Activated naive CD8-positive, alpha-beta T cell treated with anti-CD3 and anti-CD28 coated beads for 36 hours (primary cell): ENCODE results near the gene USF2. TPM values are rescaled to one million over a fixed set of nuclear protein-coding genes. Genes with fewer than 3 reads are reported as not detected.

ENCODE experiments used
- DNase-seq: peaks from one replicate; pipeline ENCODE4 v3.0.0; 2021
- H3K27ac Mint-ChIP-seq: one replicate; pipeline ENCODE4 v1.8.0; 2022; ENCODE audit warnings: mild to moderate bottlenecking, moderate library complexity, mixed read lengths
- H3K27me3 Mint-ChIP-seq: one replicate; pipeline ENCODE4 v1.8.0; 2022; ENCODE audit warnings: mild to moderate bottlenecking, mixed read lengths
- H3K36me3 Mint-ChIP-seq: one replicate; pipeline ENCODE4 v1.8.0; 2021; ENCODE audit warnings: mild to moderate bottlenecking, mixed read lengths
- H3K4me1 Mint-ChIP-seq: one replicate; pipeline ENCODE4 v1.8.0; 2021; ENCODE audit warnings: mixed read lengths
- H3K4me3 Mint-ChIP-seq: one replicate; pipeline ENCODE4 v1.8.0; 2022; ENCODE audit warnings: mild to moderate bottlenecking, moderate library complexity, mixed read lengths
- H3K9me3 Mint-ChIP-seq: one replicate; pipeline ENCODE4 v1.8.0; 2022; ENCODE audit warnings: mixed read lengths
- total RNA-seq, 2 experiments: library from RNA; stranded (reverse); gene quantifications; one replicate each; pipeline ENCODE4 v1.2.3, GENCODE V29; 2021

The USF2 gene
- total RNA-seq, 2 experiments from 2014 or later, result 105 to 109 TPM

- Mint-ChIP-seq H3K27me3 (peaks cover 15% of the 10 kb centered on the region), H3K4me3 (no peak overlapping the region), H3K27ac (peak overlapping the region; percentile 50), H3K36me3 (no peaks in the 10 kb centered on the region), H3K9me3 (peaks cover 2% of the 10 kb centered on the region), H3K4me1 (peaks cover 8% of the 10 kb centered on the region)
- no peak for DNase-seq
Measured at GRCh38 chr19:35318679-35319448, 50.1 kb downstream of the USF2 start.

GRCh38 chr19:35320065-35320713 is 51.4 kb downstream of the USF2 start:
- peak overlapping the region; percentile 45 for H3K27ac Mint-ChIP-seq
- H3K27me3 Mint-ChIP-seq, result peaks cover 8% of the 10 kb centered on the region
- peaks cover 8% of the 10 kb centered on the region for H3K4me1 Mint-ChIP-seq
- no peak for DNase-seq
- H3K36me3 Mint-ChIP-seq, result no peaks in the 10 kb centered on the region
- H3K4me3 Mint-ChIP-seq, result no peak overlapping the region
- H3K9me3 Mint-ChIP-seq, result peaks cover 2% of the 10 kb centered on the region

GRCh38 chr19:35321291-35321690 is 52.5 kb downstream of the USF2 start:
- Mint-ChIP-seq H3K27me3 (peaks cover 8% of the 10 kb centered on the region), H3K4me3 (no peak overlapping the region), H3K36me3 (no peaks in the 10 kb centered on the region), H3K9me3 (peaks cover 2% of the 10 kb centered on the region), H3K4me1 (peaks cover 8% of the 10 kb centered on the region), H3K27ac (no peak overlapping the region)
- no peak for DNase-seq

GRCh38 chr19:35322014-35322413 is 53.3 kb downstream of the USF2 start:
- Mint-ChIP-seq H3K27ac (no peak overlapping the region), H3K27me3 (peaks cover 8% of the 10 kb centered on the region), H3K9me3 (peaks cover 2% of the 10 kb centered on the region), H3K4me3 (no peak overlapping the region), H3K36me3 (no peaks in the 10 kb centered on the region), H3K4me1 (peaks cover 8% of the 10 kb centered on the region)
- no peak for DNase-seq

- H3K4me3 Mint-ChIP-seq, result no peak overlapping the region
- peaks cover 9% of the 10 kb centered on the region for H3K27me3 Mint-ChIP-seq
- peaks cover 10% of the 10 kb centered on the region for H3K4me1 Mint-ChIP-seq
- no peak for DNase-seq
- H3K36me3 Mint-ChIP-seq, result no peaks in the 10 kb centered on the region
- no peak overlapping the region for H3K27ac Mint-ChIP-seq
- H3K9me3 Mint-ChIP-seq, result no peaks in the 10 kb centered on the region
Measured at GRCh38 chr19:35327642-35328041, 58.9 kb downstream of the USF2 start.

GRCh38 chr19:35328851-35329285 is 60.1 kb downstream of the USF2 start, which contains the start of gene CD22:
Gene CD22, plus strand, starts transcription at chr19:35329187. Its CDS starts 2,854 bp downstream, at chr19:35332041.
- no peaks in the 10 kb centered on the region for H3K9me3 Mint-ChIP-seq
- peak within 1 kb of the TSS; percentile 36 for H3K27ac Mint-ChIP-seq
- no peaks in the 10 kb centered on the region for H3K36me3 Mint-ChIP-seq
- peaks cover 17% of the 10 kb centered on the region for H3K4me1 Mint-ChIP-seq
- no peak for DNase-seq
- H3K27me3 Mint-ChIP-seq, result peaks cover 9% of the 10 kb centered on the region
- H3K4me3 Mint-ChIP-seq, result peak within 1 kb of the TSS; percentile 30

GRCh38 chr19:35329323-35329722 is 60.6 kb downstream of the USF2 start:
- Mint-ChIP-seq H3K9me3 (no peaks in the 10 kb centered on the region), H3K36me3 (no peaks in the 10 kb centered on the region), H3K27ac (no peak overlapping the region), H3K4me1 (peaks cover 17% of the 10 kb centered on the region), H3K27me3 (peaks cover 9% of the 10 kb centered on the region), H3K4me3 (peak overlapping the region; percentile 30)
- DNase-seq, result no peak

Other genes starting within 250 kb of the USF2 start
- under 1 TPM; 0.45 to 0.98 TPM for gene SCN1B, start 238.5 kb upstream of the USF2 start, total RNA-seq
- under 1 TPM in 1 of 2 experiments, not detected in 1; 0.31 TPM for gene HPN, start 227.2 kb upstream of the USF2 start, total RNA-seq
- gene FXYD3, start 153.1 kb upstream of the USF2 start, total RNA-seq, result not detected
- not detected for gene LGI4, start 133.9 kb upstream of the USF2 start, total RNA-seq
- gene FXYD1, start 130.1 kb upstream of the USF2 start, total RNA-seq, result 1 to 10 TPM; 1.1 TPM
- under 1 TPM; 0.54 to 0.62 TPM for gene FXYD7, start 125.7 kb upstream of the USF2 start, total RNA-seq
- 100 to 1,000 TPM; 272 to 275 TPM for gene FXYD5, start 114.2 kb upstream of the USF2 start, total RNA-seq
- gene FAM187B, start 40.2 kb upstream of the USF2 start, total RNA-seq, result not detected
- gene LSR, start 20.0 kb upstream of the USF2 start, total RNA-seq, result 10 to 100 TPM; 40.6 to 43.9 TPM
- under 1 TPM; 0.32 to 0.37 TPM for gene HAMP, start 13.6 kb downstream of the USF2 start, total RNA-seq
- gene MAG, start 23.2 kb downstream of the USF2 start, total RNA-seq, result under 1 TPM; 0.20 to 0.29 TPM
- 1 to 10 TPM; 3.0 to 3.2 TPM for gene CD22, start 60.2 kb downstream of the USF2 start, total RNA-seq
- gene FFAR1, start 78.9 kb downstream of the USF2 start, total RNA-seq, result under 1 TPM in 1 of 2 experiments, not detected in 1; 0.08 TPM
- gene FFAR3, start 89.5 kb downstream of the USF2 start, total RNA-seq, result 1 to 10 TPM; 1.2 to 1.3 TPM
- gene GPR42, start 102.1 kb downstream of the USF2 start, total RNA-seq, result under 1 TPM in 1 of 2 experiments, not detected in 1; 0.16 TPM
- not detected for gene FFAR2, start 179.3 kb downstream of the USF2 start, total RNA-seq
- not detected for gene KRTDAP, start 221.5 kb downstream of the USF2 start, total RNA-seq
- 1 to 10 TPM; 1.4 to 1.5 TPM for gene DMKN, start 244.7 kb downstream of the USF2 start, total RNA-seq